Measurements from ENCODE around the gene MRPS2. TPM values are rescaled to one million over a fixed set of nuclear protein-coding genes. Genes with fewer than 3 reads are reported as not detected.
A peak's percentile ranks its signal among the peaks of the same experiment; 100 is the strongest.
"Not testable (repeated sequence)": the region's sequence is repeated elsewhere in the genome, so short reads cannot be mapped to it uniquely, and the experiment has no call there.

The MRPS2 gene
- total RNA-seq, 1 experiment from 2014 or later: 21.3 TPM

GRCh38 chr9:135508211-135508820 is 7.8 kb downstream of the MRPS2 start:
- H3K27ac ChIP-seq: no peak overlapping the region
- DNase-seq (ENCODE audit: low read depth in 1 of 2, low spot score in 2 of 2): peak in 1 of 2 experiments; percentile 21
- H3K4me3 ChIP-seq: no peak overlapping the region
- H3K9me3 ChIP-seq (replicated peaks): no peaks in the 10 kb centered on the region
- peaks cover 20% of the 10 kb centered on the region for H3K36me3 ChIP-seq
- H3K4me1 ChIP-seq (replicated peaks): no peaks in the 10 kb centered on the region
- no peaks in the 10 kb centered on the region for H3K27me3 ChIP-seq (replicated peaks)

GRCh38 chr9:135509458-135509857 is 9.0 kb downstream of the MRPS2 start:
- H3K27me3 ChIP-seq (replicated peaks): no peaks in the 10 kb centered on the region

GRCh38 chr9:135512241-135512603 is 11.7 kb downstream of the MRPS2 start:
- H3K27ac ChIP-seq: no peak overlapping the region
- no peaks in the 10 kb centered on the region for H3K9me3 ChIP-seq (replicated peaks)
- no peaks in the 10 kb centered on the region for H3K27me3 ChIP-seq (replicated peaks)
- peak in 1 of 2 experiments; percentile 12 for DNase-seq (ENCODE audit: low read depth in 1 of 2, low spot score in 2 of 2)
- H3K36me3 ChIP-seq: no peaks in the 10 kb centered on the region
- no peak overlapping the region for H3K4me3 ChIP-seq
- no peaks in the 10 kb centered on the region for H3K4me1 ChIP-seq (replicated peaks)

More at GRCh38 chr9:135509458-135509857, 9.0 kb downstream of the MRPS2 start:
- DNase-seq (ENCODE audit: low read depth in 1 of 2, low spot score in 2 of 2): no peak
- Histone ChIP-seq H3K4me1 (replicated peaks) (no peaks in the 10 kb centered on the region), H3K27ac (no peak overlapping the region), H3K36me3 (peaks cover 10% of the 10 kb centered on the region), H3K9me3 (replicated peaks) (no peaks in the 10 kb centered on the region), H3K4me3 (no peak overlapping the region)

GRCh38 chr9:135512904-135513303 is 12.4 kb downstream of the MRPS2 start:
- Histone ChIP-seq H3K36me3 (no peaks in the 10 kb centered on the region), H3K4me3 (no peak overlapping the region), H3K27me3 (replicated peaks) (no peaks in the 10 kb centered on the region), H3K4me1 (replicated peaks) (no peaks in the 10 kb centered on the region), H3K9me3 (replicated peaks) (no peaks in the 10 kb centered on the region), H3K27ac (no peak overlapping the region)
- peak in 1 of 2 experiments; percentile 33 for DNase-seq (ENCODE audit: low read depth in 1 of 2, low spot score in 2 of 2)

- DNase-seq (ENCODE audit: low read depth in 1 of 2, low spot score in 2 of 2): peak in 1 of 2 experiments; percentile 29
- Histone ChIP-seq H3K36me3 (no peaks in the 10 kb centered on the region), H3K9me3 (replicated peaks) (no peaks in the 10 kb centered on the region), H3K27me3 (replicated peaks) (0 out of 2 replicates have a peak, but pooled peaks cover 2% of the 10 kb centered on the region), H3K27ac (no peak overlapping the region), H3K4me3 (no peak overlapping the region), H3K4me1 (replicated peaks) (no peaks in the 10 kb centered on the region)
Measured at GRCh38 chr9:135513351-135513846, 12.9 kb downstream of the MRPS2 start.

- not testable (repeated sequence) for H3K4me3 ChIP-seq; H3K27me3 ChIP-seq (replicated peaks); H3K4me1 ChIP-seq (replicated peaks); H3K9me3 ChIP-seq (replicated peaks); H3K27ac ChIP-seq; H3K36me3 ChIP-seq
- peak in 1 of 2 experiments; percentile 8 for DNase-seq (ENCODE audit: low read depth in 1 of 2, low spot score in 2 of 2)
Measured at GRCh38 chr9:135513906-135514305, 13.4 kb downstream of the MRPS2 start.

GRCh38 chr9:135514342-135515082 is 14.0 kb downstream of the MRPS2 start:
- peak in 1 of 2 experiments; percentile 19 for DNase-seq (ENCODE audit: low read depth in 1 of 2, low spot score in 2 of 2)
- Histone ChIP-seq H3K36me3 (no peaks in the 10 kb centered on the region), H3K4me3 (no peak overlapping the region), H3K27me3 (replicated peaks) (0 out of 2 replicates have a peak, but pooled peaks cover 2% of the 10 kb centered on the region), H3K27ac (no peak overlapping the region), H3K4me1 (replicated peaks) (no peaks in the 10 kb centered on the region), H3K9me3 (replicated peaks) (no peaks in the 10 kb centered on the region)

- Histone ChIP-seq H3K36me3 (no peaks in the 10 kb centered on the region), H3K4me1 (replicated peaks) (no peaks in the 10 kb centered on the region)
Measured at GRCh38 chr9:135515083-135515951, 14.8 kb downstream of the MRPS2 start.

GRCh38 chr9:135516132-135516860 is 15.8 kb downstream of the MRPS2 start:
- no peaks in the 10 kb centered on the region for H3K36me3 ChIP-seq
- peak in 1 of 2 experiments; percentile 13 for DNase-seq (ENCODE audit: low read depth in 1 of 2, low spot score in 2 of 2)
- H3K4me1 ChIP-seq (replicated peaks): no peaks in the 10 kb centered on the region
- no peak overlapping the region for H3K27ac ChIP-seq
- H3K4me3 ChIP-seq: no peak overlapping the region
- H3K9me3 ChIP-seq (replicated peaks): no peaks in the 10 kb centered on the region
- H3K27me3 ChIP-seq (replicated peaks): 0 out of 2 replicates have a peak, but pooled peaks cover 2% of the 10 kb centered on the region

More at GRCh38 chr9:135515083-135515951, 14.8 kb downstream of the MRPS2 start:
- Histone ChIP-seq H3K4me3 (no peak overlapping the region), H3K27ac (no peak overlapping the region), H3K9me3 (replicated peaks) (no peaks in the 10 kb centered on the region), H3K27me3 (replicated peaks) (0 out of 2 replicates have a peak, but pooled peaks cover 2% of the 10 kb centered on the region)
- DNase-seq (ENCODE audit: low read depth in 1 of 2, low spot score in 2 of 2): peak in 1 of 2 experiments; percentile 28

GRCh38 chr9:135517407-135517822 is 16.9 kb downstream of the MRPS2 start:
- no peaks in the 10 kb centered on the region for H3K4me1 ChIP-seq (replicated peaks)
- H3K36me3 ChIP-seq: no peaks in the 10 kb centered on the region
- no peak overlapping the region for H3K4me3 ChIP-seq
- peak in 1 of 2 experiments; percentile 22 for DNase-seq (ENCODE audit: low read depth in 1 of 2, low spot score in 2 of 2)
- H3K27ac ChIP-seq: no peak overlapping the region
- no peaks in the 10 kb centered on the region for H3K9me3 ChIP-seq (replicated peaks)
- 0 out of 2 replicates have a peak, but pooled peaks cover 2% of the 10 kb centered on the region for H3K27me3 ChIP-seq (replicated peaks)

- Histone ChIP-seq H3K27ac (no peak overlapping the region), H3K9me3 (replicated peaks) (no peaks in the 10 kb centered on the region), H3K4me3 (no peak overlapping the region), H3K27me3 (replicated peaks) (0 out of 2 replicates have a peak, but pooled peaks cover 2% of the 10 kb centered on the region), H3K4me1 (replicated peaks) (no peaks in the 10 kb centered on the region), H3K36me3 (no peaks in the 10 kb centered on the region)
- peak in 1 of 2 experiments; percentile 2 for DNase-seq (ENCODE audit: low read depth in 1 of 2, low spot score in 2 of 2)
Measured at GRCh38 chr9:135519179-135519971, 18.9 kb downstream of the MRPS2 start.

- Histone ChIP-seq H3K27me3 (replicated peaks) (0 out of 2 replicates have a peak, but pooled peaks cover 2% of the 10 kb centered on the region), H3K4me1 (replicated peaks) (no peaks in the 10 kb centered on the region), H3K4me3 (no peak within 1 kb of the TSS), H3K27ac (no peak within 1 kb of the TSS), H3K36me3 (no peaks in the 10 kb centered on the region), H3K9me3 (replicated peaks) (no peaks in the 10 kb centered on the region)
- DNase-seq (ENCODE audit: low read depth in 1 of 2, low spot score in 2 of 2): peak in 1 of 2 experiments; percentile 21
Measured at GRCh38 chr9:135520916-135521607, 20.6 kb downstream of the MRPS2 start, which contains the start of gene LCN1. Gene LCN1, plus strand, starts transcription at chr9:135521440. Its CDS starts 58 bp downstream, at chr9:135521498.
